ENCODE data around the gene B3GNT3.

Gene B3GNT3

DNA sequence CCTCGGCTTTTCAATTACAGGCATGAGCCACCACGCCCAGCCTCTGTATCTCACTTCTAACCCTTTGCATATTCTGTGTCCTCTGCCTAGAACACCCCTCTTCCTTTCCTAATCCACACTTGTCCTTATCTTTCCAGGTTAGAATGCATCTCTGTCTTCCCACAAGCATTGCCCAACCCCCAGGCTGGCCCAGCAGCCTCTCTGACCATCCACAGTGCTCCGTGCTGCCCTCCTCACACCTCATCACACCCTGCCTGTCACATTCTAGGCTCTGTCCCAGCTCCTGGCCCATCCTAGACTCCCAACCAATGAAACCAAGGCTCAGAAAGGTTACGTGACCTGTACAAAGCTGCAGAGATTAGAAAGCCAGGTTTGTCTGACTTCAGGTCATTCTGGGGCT lies 41.6 kb downstream of the B3GNT3 start:
- DNase-seq: no peak

DNA sequence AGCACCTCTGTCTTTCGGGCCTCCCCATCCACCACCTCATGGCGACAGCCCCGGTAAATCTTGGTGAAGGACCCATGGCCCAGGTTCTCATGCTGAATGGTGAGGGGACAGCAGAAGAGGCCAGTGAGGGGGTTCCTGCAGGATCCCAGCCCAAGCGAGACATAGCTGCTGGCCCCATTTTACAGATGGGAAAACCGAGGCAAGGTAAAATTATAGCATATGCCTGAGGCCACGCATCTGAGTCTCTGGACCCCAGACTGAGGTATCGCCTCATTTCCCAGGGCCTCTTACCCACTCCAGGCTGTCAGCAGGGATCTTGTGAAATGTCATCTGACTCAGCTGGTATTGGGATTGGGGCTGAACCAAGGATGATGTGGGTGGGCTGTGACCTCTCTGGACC lies 43.0 kb downstream of the B3GNT3 start:
- no peak for DNase-seq

GRCh38 chr19:17840019-17840418 lies 45.1 kb downstream of the B3GNT3 start:
- no peak for DNase-seq

DNA sequence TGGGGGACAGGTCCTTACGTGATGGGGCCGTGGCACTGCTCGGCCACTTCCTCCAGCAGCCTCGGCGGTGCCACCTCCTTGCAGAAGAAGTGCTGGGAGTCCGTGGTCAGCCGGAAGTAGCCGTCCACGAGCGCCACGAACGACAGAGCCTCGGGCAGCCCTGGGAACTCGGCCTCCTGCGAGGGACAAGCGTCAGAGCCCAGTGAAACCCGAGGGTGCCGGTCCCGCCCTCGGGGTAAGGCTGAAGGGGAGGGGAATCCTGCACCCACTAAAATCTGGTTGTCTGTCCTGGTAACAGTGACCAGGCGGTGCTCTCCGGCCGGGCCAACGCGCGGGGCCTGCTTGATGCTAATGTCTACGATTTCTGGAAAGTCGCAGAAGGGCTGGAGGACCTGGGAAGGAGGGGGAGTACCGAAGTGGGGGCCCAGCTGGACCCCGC lies 46.5 kb downstream of the B3GNT3 start:
- no peak for DNase-seq

DNA sequence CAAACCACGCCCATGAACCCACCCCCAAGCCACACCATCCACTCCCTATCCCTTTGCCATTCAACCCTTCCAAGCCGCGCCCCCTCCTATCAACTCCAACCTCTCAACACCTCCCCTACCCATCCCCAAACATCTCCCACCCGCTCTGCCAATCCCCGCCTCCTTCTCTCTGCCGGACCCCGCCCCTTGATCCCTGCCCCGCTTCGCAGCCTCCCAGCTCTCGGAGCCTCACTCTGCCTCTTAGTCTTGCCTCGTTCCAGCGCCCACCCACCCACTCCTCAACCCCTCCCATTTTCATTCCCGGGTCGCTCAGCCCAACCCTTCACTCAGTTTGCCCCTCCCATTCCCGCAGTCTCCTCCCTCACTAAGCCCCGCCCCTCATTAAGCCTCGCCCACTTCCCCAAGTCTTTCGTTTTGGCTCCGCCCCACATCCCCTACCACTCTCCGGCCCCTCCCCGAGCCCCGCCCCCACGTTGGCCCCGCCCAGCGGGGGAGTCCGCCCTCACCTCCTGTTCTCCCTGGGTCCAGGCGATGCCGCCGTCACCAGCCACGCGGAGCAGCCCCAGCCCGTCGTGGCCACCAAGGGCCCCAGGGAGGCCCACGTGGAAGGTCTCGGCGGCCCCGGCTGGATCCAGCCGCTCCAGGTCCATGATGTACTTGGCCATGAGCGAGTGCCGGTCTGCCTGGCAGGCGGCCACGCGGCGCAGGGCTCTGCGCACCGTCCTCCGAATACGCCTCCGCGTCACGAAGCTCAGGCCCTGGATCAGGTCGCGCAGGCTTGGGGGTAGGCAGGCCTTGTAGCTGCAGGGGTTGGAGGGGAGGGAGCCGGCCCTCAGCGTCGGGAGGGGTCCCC lies 47.1 kb downstream of the B3GNT3 start:
- peak; percentile 61 for DNase-seq

DNA sequence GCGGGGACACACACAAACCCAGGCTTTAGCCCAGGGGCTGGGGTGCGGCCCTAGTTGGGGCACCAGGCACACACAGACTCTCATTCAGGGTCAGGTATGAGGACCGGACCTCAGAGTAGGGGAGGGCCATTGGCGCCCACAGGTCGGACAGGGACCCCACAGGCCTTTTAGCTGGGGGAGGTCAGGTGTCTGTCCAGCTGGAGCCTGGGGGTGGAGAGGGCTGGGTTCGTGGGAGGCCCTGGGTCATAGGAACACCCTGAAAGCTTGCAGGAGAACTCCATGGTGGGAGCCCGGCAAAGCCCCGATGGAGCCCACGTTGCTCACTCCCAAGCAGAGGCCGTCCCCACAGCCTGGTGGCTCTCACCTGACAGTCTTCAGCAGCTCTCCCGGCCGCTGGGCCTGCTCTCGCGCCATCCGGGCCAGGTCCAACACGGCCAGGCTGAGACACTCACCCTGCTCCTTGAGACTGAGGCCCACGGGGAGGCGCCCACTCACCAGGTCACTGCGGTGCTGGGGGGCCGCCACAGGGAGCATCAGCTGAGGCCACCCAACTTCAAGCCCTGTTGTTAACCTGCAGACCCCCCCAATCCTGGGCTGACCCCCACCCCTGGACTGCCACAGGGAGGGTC lies 47.8 kb downstream of the B3GNT3 start:
- no peak for DNase-seq

- DNase-seq: no peak
Observed at GRCh38 chr19:17843292-17843827, 48.4 kb downstream of the B3GNT3 start.

DNA sequence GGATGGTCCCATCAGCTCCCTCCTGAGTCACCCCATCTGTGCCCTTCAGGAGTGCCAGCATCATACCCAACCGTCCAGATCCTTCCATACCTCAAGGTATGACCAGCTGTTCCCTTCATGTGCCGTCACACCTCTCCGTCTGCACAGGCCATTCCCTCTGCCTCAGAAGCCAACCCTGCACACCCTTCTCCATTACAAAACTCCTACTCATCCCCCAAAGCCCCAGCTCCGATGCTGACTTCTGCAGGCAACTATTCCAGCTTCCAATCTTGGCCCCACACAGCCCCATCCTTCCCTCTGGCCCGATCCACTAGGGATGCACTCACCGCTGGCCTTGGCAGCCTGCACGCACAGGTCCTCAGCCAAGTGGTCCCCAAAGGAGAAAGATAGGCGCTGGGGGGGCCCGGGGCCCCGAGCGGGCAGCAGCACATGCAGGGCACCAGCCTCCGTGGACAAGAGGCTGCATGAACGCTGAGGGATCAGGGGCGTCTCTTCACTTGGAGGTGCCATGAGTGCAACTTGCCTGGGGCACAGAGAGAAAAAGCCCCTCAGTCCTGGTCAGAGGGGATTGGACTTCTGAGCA lies 49.1 kb downstream of the B3GNT3 start:
- no peak for DNase-seq

DNA sequence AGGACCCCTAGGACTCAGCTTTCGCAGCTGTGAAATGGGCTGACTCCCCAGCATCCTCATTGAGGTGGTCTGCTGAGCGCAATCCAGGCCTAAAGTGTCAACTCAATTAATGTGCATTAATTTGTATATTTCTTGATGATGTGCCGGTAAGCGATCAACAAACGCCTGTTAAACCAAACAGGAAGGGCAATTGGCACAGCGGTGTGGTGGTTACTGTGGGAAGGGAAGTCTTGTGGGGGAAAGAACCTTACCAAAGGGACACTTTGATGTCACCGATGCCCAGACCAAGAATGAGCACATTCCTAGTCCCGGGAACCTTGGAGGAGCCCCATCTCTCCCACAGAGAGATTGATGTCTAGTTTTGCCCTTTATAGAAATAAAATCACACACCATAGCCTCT lies 51.2 kb downstream of the B3GNT3 start:
- DNase-seq: no peak

DNA sequence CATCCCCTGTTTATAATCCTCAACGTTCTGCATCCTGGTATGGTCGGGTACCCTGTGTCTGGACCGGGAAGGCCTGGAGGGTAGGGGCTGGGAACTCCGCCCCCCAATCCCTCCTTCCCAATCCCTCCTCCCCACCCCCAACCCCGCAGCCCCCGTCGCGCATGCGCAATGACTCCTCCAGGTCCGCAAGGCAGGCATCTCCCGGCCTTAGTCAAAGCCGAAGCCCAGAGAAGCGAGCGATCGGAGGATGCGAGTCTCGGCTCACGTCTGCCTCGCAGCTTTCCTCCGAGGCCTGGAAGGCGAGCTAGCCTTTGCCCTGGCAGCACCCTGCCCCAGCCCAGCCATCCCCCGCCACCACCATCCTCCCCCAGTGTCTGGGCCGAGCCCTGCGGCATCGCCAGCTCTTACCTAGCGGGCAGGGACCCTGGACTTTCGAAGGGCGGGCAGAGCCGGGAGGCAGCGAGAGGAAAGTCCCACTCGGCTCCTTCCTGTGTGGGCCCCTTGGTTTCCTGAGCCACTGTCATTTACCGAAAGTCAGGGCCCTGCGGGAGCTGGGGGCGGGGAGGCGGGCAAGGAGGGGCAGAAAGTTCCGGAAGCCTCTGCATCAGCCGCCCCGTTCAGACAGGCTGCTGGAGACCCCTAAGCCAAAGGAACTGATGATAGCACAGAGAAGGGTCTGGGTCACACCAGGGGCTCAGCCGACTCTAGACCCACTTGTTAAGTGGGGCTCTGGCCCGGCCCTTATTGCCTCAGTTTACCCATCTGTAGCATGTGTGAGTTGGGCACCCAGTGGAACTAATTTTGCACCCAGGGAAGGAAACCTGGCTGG lies 52.8 kb downstream of the B3GNT3 start, which contains the start of gene JAK3:
JAK3 (minus strand) TSS at position 445 of the 829 bp plus-strand sequence. CDS start 3,565 bp downstream, outside the sequence.
- DNase-seq: no peak

- DNase-seq: no peak
Observed at GRCh38 chr19:17848595-17849292, 53.8 kb downstream of the B3GNT3 start.

- no peak for DNase-seq
Observed at GRCh38 chr19:17854061-17854460, 59.1 kb downstream of the B3GNT3 start.

- peak; percentile 25 for DNase-seq
Observed at GRCh38 chr19:17855280-17856152, 60.6 kb downstream of the B3GNT3 start.

DNA sequence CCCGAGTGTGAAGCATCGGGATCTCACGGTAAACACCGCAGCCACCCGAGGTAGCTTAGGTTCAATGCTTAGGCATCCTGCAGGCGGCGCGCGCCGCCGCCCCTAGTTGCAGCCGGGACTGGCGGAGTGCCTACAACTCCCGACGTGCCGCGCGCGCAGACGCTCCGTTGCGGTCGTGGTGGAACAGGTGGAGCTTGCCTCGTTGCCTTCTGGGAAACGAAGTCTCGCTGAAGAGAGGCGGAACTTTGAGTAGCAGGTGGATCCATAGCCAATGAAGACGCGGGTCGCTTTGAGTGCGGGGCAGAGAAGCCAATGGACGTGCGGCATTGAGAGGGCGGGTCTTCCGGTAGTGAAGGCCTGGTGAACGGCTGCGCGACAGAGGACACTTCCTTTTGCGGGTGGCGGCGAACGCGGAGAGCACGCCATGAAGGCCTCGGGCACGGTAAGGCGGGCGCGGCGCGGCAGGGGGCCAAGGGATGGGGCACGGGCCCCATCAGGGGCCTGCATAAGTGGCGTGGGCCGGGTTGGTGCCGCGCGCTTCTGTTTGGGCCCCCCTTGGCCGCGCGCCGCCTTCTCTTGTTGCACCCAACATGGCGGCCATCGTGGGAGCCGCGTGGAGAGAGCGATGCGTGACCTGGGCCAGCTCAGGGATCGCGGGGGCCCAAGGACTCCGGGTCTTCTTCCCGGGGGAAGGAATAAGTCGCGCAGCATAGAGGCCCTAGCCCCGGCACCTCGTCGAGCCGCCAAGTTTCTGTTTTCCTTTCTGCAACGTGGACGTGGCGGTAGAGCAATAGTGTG lies 64.8 kb downstream of the B3GNT3 start, which contains the start of gene RPL18A:
RPL18A (plus strand) TSS at position 378 of the 798 bp plus-strand sequence; CDS start at position 425, 47 bp downstream.
- peak; percentile 97 for DNase-seq

DNA sequence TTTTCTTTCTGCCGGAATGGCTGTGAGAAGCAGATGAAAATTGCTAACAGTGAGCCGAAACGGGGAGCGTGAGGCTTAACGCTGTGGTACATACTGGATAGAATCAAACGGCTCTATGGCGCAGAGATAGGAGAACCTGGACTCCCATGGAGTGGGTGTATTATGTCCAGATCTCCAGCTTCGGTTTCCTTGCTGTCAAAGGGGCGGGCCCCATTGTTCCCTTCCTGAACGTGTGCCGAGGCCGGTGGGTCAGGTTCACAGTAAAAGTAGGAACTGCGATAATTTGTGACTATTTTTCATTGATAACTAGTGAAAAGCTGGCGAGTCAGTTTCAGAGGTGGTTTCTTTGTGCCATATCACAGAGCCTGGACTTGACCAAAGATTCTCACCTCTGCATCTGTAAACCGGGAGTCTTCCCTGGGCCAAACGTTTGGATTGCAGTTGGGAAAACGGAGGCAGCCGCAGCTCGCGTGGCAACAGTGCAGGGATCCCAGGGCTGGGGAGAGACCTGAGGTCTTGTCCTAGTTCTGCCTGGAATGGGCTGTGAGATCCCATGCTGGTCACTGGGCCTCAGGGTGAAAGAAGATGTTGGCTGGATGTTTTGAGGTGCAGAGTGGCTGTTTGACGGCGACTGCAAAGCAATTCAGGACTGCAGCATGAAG lies 65.5 kb downstream of the B3GNT3 start:
- no peak for DNase-seq

DNA sequence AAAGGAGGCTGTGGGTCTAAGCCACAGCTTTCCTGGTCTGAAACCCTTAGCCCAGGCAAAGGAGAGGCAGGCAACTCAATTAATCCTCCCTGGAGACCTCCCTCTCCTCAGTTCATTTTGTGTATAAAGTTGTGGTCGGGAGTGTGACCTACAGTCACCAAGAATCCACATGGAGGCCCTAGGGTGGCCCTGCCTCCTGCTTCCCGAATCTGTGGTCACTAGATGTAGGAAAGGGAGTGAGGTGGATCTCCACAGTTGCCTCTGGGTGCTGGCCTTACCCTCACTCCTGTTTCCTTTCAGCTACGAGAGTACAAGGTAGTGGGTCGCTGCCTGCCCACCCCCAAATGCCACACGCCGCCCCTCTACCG lies 66.0 kb downstream of the B3GNT3 start:
- DNase-seq: no peak

GRCh38 chr19:17861542-17862402 lies 66.8 kb downstream of the B3GNT3 start:
- DNase-seq: no peak
